ENCODE results near the gene TDRD10.

- TF ChIP-seq POLR2AphosphoS5 (IDR thresholded peaks at IDR 0.05; ENCODE audit: low read depth, low read length) (no peak), TAF1 (IDR thresholded peaks at IDR 0.05; ENCODE audit: borderline replicate concordance, insufficient read depth, low read length) (no peak), SIN3A (IDR thresholded peaks at IDR 0.05; ENCODE audit: borderline replicate concordance, insufficient read depth, low read length) (no peak)
- TF ChIP-seq, protein P1, sequence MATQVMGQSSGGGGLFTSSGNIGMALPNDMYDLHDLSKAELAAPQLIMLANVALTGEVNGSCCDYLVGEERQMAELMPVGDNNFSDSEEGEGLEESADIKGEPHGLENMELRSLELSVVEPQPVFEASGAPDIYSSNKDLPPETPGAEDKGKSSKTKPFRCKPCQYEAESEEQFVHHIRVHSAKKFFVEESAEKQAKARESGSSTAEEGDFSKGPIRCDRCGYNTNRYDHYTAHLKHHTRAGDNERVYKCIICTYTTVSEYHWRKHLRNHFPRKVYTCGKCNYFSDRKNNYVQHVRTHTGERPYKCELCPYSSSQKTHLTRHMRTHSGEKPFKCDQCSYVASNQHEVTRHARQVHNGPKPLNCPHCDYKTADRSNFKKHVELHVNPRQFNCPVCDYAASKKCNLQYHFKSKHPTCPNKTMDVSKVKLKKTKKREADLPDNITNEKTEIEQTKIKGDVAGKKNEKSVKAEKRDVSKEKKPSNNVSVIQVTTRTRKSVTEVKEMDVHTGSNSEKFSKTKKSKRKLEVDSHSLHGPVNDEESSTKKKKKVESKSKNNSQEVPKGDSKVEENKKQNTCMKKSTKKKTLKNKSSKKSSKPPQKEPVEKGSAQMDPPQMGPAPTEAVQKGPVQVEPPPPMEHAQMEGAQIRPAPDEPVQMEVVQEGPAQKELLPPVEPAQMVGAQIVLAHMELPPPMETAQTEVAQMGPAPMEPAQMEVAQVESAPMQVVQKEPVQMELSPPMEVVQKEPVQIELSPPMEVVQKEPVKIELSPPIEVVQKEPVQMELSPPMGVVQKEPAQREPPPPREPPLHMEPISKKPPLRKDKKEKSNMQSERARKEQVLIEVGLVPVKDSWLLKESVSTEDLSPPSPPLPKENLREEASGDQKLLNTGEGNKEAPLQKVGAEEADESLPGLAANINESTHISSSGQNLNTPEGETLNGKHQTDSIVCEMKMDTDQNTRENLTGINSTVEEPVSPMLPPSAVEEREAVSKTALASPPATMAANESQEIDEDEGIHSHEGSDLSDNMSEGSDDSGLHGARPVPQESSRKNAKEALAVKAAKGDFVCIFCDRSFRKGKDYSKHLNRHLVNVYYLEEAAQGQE (IDR thresholded peaks at IDR 0.05; ENCODE audit: insufficient read depth in 1 of 2, low read depth in 2 of 2, low read length in 2 of 2), result no peak
These were observed 41.2 kb upstream of the TDRD10 start for GRCh38 chr1:154460695-154461260.
